Measurements from ENCODE around the gene MCL1.
"Not testable (repeated sequence)": the region's sequence is repeated elsewhere in the genome, so short reads cannot be mapped to it uniquely, and the experiment has no call there.

MCL1 gene

GRCh38 chr1:150579110-150579944, at the start of gene MCL1:
TSS of gene MCL1 (minus strand) at chr1:150579610. CDS start at chr1:150579530, 80 bp downstream.
- TF ChIP-seq, protein P1, sequence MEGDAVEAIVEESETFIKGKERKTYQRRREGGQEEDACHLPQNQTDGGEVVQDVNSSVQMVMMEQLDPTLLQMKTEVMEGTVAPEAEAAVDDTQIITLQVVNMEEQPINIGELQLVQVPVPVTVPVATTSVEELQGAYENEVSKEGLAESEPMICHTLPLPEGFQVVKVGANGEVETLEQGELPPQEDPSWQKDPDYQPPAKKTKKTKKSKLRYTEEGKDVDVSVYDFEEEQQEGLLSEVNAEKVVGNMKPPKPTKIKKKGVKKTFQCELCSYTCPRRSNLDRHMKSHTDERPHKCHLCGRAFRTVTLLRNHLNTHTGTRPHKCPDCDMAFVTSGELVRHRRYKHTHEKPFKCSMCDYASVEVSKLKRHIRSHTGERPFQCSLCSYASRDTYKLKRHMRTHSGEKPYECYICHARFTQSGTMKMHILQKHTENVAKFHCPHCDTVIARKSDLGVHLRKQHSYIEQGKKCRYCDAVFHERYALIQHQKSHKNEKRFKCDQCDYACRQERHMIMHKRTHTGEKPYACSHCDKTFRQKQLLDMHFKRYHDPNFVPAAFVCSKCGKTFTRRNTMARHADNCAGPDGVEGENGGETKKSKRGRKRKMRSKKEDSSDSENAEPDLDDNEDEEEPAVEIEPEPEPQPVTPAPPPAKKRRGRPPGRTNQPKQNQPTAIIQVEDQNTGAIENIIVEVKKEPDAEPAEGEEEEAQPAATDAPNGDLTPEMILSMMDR (IDR thresholded peaks at IDR 0.05; ENCODE audit: control insufficient read depth, extremely low read depth, insufficient read depth): no peak
- H3K4me3 ChIP-seq (ENCODE audit: low read depth, low read length): peak within 1 kb of the TSS; percentile 98
- DNase-seq (ENCODE audit: low read depth): peak; percentile 82

GRCh38 chr1:150628766-150629114, 49.3 kb upstream of the MCL1 start:
- peak overlapping the region; percentile 87 for H3K4me3 ChIP-seq (ENCODE audit: low read depth, low read length)
- no peak for DNase-seq (ENCODE audit: low read depth)
- TF ChIP-seq, protein P1 (IDR thresholded peaks at IDR 0.05; ENCODE audit: control insufficient read depth, extremely low read depth, insufficient read depth): no peak

DNA sequence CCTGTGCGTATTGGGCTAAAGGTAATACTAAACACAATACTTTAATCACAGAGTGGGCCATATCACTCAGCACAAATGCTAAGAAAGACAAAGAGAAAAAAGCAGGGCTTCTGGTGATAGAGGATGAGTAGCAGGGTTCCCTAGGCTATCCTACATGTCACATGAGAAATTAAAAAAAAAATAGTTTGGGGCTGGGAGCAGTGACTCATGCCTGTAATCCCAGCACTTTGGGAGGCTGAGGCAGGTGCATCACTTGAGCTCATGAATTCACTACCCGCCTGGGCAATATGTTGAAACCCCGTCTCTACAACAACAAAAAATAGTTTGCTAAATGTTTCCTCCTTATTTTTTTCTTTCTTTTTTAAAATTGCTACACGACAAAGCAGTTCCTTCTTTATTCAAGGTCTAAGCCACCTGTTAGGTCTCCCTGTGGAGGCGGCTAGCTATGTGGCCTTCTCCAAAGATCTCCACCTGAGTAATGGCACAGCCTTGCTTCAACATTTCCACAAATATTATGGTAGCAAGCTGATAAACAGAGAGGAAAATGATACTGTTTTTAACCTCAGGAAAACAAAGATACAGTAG, 48.5 kb upstream of the MCL1 start:
- H3K4me3 ChIP-seq (ENCODE audit: low read depth, low read length): peak overlapping the region; percentile 87
- TF ChIP-seq, protein P1 (IDR thresholded peaks at IDR 0.05; ENCODE audit: control insufficient read depth, extremely low read depth, insufficient read depth): no peak
- DNase-seq (ENCODE audit: low read depth): no peak

DNA sequence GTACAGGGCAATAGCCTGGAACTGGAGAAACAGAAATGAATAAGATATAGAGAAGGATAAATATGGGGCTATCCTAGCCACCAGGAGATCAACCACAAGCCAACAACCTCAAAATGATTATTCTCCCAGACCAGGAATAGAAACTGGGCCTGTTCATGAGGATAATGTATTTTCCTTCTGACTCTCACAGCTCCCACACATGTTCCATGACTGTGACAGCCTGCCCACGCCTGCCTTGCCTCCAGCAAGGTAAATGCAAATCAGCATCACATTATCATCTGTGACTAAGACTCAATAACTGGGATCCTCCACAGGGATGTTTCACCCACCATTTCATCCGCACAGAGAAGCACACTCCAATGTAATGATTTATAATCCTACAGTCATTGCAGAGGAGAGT, 46.7 kb upstream of the MCL1 start:
- TF ChIP-seq, protein P1 (IDR thresholded peaks at IDR 0.05; ENCODE audit: control insufficient read depth, extremely low read depth, insufficient read depth): no peak
- DNase-seq (ENCODE audit: low read depth): no peak
- no peak overlapping the region for H3K4me3 ChIP-seq (ENCODE audit: low read depth, low read length)

GRCh38 chr1:150624546-150624945, 45.1 kb upstream of the MCL1 start:
- not testable (repeated sequence) for H3K4me3 ChIP-seq (ENCODE audit: low read depth, low read length); DNase-seq (ENCODE audit: low read depth)

DNA sequence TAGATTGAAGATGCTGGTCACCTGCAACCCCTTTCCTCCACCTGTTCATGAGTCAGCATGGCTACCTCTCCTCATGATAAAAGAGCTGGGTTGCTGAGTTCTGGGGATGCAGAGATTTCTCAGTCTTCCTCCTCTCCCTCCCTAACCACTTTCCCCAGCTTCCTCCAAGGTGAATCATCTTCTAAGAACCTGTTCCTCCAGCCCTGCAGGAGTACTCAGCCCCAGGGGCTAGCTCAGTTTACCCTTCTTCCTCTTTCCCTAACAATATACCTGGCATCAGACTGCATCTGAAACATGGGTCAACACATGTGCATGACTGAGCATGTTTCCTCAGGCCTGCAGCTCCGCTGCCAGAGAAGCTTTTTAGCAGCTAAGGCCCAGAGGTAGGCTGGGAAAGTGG, 44.7 kb upstream of the MCL1 start:
- H3K4me3 ChIP-seq (ENCODE audit: low read depth, low read length): not testable (repeated sequence)
- DNase-seq (ENCODE audit: low read depth): peak; percentile 34

- no peak for DNase-seq (ENCODE audit: low read depth)
- H3K4me3 ChIP-seq (ENCODE audit: low read depth, low read length): no peak overlapping the region
Observed at GRCh38 chr1:150622303-150622975, 43.0 kb upstream of the MCL1 start.

More at GRCh38 chr1:150622303-150622975, 43.0 kb upstream of the MCL1 start:
- TF ChIP-seq, protein P1 (IDR thresholded peaks at IDR 0.05; ENCODE audit: control insufficient read depth, extremely low read depth, insufficient read depth): no peak
